GM19463 (cell line): ENCODE measurements around the gene BLVRB.
"Not testable (repeated sequence)": the region's sequence is repeated elsewhere in the genome, so short reads cannot be mapped to it uniquely, and the experiment has no call there.

Experiments
- ATAC-seq: cut with Tn5 transposase; IDR thresholded peaks from one replicate; pipeline ENCODE4 v1.9.1; 2021; ENCODE audit warnings: mild to moderate bottlenecking, moderate library complexity; ENCODE audit not compliant: unreplicated experiment

Gene BLVRB

DNA sequence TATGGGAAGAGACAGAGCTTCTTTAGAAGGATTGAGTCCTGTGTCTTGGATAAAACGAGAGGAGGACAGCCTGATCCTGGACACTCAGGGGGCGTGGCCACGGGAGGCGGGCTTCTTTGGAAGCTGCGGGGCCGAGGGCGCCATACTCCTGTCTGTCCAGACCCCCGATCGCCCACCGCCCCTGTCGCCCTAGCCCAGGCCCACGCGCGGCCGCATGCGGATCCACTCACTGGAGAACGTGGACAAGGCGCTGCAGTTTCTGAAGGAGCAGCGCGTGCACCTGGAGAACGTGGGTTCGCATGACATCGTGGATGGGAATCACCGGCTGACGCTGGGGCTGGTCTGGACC is 24.3 kb upstream of the BLVRB start:
- no peak for ATAC-seq

DNA sequence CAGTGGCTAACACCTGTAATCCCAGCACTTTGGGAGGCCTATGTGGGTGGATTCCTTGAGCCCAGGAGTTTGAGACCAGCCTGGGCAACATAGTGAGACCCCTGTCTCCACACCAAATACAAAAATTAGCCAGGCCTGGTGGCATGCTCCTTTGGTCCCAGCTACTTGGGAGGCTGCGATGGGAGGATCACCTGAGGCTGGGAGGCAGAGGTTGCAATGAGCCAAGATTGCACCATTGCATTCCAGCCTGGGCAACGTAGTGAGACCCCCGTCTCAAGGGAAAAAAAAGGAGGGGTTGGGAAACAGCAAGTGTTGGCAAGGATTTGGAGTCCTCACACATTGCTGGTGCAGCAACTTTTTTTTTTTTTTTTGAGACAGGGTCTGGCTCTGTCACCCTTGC is 20.5 kb upstream of the BLVRB start:
- no peak for ATAC-seq

DNA sequence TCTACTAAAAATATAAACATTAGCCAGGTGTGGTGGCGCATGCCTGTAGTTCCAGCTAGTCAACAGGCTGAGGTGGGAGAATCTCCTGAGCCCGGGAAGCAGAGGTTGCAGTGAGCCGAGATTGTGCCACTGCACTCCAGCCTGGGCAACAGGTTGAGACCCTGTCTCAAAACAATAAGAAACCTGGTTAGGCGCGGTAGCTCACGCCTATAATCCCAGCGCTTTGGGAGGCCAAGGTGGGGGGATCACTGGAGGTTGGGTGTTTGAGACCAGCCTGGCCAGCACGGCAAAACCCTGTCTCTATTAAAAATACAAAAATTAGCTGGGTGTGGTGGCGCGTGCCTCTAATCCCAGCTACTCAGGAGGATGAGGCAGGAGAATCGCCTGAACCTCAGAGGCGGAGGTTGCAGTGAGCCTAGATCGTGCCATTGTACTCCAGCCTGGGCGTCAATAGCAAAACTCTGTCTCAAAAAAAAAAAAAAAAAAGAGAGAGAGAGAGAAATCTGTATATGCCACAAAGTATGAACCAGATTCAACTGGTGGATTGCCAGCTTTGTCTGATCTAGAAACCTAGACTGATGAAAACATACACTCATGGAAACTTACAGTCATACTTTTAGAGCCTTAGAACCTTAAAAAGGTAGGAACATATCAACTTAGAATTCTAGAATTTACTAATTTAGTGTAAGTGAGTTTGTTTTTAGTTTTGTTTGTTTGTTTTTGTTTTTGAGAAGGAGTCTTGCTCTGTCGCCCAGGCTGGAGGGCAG is 10.5 kb upstream of the BLVRB start:
- ATAC-seq = not testable (repeated sequence)

DNA sequence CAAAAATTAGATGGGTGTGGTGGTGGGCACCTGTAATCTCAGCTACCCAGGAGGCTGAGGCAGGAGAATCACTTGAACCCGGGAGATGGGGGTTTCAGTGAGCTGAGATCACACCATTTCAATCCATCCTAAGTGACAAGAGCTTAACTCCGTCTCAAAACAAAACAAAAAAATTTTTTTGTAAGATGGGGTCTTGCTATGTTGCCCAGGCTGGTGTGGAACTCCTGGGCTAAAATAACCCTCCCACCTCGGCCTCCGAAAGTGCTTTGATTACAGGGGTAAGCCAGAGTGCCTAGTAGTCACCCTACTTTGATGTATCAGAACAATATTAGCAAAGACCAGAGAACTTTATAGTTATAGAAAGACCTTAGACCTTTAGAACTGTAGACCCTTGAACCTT is 9.2 kb upstream of the BLVRB start:
- ATAC-seq = no peak

DNA sequence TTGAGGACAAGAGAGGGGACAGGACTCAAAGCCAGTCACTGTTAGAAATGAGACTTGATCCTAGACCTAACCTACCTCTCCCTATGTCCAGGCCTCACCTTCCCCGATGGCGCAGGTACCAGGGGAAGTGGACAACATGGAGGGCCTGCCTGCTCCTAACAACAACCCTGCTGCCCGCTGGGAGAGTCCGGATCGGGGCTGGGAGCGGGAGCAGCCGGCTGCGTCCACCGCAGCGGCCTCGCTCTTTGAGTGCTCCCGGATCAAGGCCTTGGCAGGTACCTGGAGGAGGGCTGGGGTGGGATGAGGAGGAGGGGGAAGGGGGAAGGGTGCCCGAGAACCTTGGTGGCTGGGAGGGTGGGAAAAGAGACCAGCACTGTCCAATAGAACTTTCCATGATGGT is 7.0 kb upstream of the BLVRB start:
- ATAC-seq = no peak

DNA sequence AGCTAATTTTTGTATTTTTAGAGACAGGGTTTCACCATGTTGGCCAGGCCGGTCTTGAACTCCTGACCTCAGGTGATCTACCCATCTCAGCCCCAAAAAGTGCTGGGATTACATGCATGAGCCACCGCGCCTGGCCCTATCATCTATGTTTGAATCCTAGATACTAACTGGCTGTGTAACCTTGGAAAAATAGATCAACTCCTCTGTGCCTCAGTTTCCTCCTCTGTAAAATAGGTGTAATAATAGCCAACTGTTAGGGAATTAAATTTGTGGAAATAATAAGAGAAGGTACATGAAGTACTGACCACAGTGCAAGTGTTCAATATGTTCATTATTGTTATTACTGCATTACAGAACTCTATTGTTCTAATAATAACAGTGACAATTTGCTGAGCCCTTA is 5.6 kb upstream of the BLVRB start:
- no peak for ATAC-seq

DNA sequence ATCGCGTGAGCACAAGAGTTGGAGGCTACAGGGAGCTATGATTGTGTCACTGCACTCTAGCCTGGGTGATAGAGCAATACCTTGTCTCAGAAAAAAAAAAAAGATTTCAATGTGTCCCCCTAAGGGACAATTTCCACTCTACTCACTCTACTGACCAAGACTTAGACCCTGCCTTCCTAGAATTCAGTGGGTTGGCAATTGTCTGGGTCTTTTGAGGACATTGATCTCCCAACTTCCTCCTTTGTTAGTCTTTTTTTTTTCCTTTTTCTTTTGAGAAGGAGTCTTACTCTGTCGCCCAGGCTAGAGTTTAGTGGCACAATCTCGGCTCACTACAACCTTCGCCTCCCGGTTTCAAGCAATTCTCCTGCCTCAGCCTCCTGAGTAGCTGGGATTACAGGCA is 3.5 kb upstream of the BLVRB start:
- ATAC-seq = no peak

DNA sequence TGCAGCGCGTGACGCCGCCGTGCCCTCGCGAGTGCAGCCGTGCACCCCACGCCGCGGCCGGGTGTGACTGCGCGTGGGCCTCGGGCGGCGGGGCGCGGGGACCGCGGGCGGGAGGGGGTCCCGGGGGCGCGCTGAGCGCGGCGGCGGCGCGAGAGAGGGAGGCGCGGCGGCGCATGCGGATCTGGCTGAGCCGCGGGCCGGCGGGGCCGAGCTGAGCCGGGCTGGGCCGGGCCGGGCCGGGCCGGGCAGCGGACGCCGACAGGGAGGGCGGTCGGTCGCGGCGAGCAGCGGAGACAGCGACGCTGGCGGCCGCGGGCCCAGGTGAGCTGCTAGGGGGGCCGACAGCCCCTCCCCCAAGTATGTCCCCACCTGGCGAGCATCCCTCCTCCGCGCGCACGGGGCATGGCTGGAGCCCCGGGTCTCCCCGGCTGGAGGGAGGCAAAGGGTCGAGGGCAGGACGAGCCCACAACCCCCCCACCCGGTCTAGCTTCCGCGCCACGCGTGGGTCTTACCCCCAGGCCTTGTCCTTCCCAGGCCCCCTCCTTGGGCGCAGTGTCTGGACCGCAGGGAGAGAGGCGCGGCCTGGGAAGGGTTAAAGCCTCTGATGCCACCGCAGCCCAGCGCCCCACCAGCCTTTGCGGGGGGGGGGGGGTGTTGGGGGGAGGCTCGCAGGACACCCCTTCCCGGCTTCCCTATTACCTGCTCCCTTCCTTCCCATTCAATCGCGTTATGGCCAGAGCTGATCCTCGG is 1.6 kb upstream of the BLVRB start, which contains the start of gene SPTBN4:
Gene SPTBN4 (plus strand): TSS at position 17 of the 750 bp plus-strand sequence. CDS start 5,621 bp downstream, outside the sequence.
- ATAC-seq = no peak

DNA sequence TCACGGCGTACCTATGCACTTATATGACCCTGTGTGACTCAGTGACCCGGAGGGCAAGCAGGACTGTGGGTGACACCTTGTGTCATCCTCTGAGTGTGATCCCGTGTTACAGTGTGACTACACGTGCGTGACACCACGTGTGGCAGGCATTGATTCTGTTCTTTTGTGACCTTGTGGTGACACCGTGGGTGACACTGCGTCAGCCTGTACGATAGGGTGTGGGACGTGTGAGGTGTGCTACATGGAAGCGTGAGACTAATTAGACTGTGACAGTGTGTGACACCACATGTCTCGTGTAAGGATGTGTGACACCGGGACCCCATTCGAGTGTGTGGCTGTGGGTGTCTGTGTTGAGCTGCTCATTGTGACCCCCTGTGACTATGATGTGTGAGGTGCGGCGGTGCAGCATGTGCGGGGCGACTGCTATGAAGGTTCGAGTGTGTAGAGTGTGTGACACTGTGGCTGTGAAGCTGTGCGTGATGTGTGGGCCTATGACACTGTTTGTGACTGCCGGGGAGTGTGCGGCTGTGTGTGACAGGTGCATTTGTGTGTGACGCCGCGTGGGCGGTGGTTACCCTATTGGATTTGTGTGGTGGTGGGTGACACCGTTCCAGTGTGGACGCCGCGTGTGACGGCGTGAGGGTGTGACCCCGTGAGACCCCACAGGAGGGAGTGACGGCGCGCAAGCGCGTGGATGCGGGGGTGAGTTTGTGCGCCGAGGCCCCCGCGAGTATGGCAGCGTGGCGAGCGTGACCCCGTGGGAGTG is 857 bp upstream of the BLVRB start:
- ATAC-seq = peak; percentile 18

DNA sequence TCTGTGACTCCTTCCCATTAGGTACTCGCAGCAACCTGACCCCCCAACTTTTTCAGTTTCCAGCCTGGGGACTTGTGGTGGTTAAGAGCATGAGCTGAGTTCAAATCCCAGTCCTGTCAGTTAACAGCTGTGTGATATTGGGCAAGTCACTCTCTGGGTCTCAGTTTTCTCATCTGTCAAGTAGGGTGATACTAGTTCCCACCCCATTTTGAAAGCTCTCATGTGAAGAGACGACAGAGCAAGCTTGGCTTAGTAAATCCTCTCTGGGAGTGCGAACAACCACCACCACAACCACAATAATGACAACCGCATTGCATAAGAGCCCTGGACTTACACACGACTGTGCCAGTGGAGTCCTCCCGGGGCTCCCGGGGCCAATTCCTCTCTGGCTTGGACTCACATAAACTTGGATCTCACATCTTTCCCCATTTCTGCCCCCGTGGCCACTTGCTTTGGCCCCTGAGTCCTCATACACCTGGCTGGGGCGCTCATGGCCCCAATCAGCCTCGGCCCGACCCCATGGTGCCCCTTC is 454 bp downstream of the BLVRB start:
- no peak for ATAC-seq

DNA sequence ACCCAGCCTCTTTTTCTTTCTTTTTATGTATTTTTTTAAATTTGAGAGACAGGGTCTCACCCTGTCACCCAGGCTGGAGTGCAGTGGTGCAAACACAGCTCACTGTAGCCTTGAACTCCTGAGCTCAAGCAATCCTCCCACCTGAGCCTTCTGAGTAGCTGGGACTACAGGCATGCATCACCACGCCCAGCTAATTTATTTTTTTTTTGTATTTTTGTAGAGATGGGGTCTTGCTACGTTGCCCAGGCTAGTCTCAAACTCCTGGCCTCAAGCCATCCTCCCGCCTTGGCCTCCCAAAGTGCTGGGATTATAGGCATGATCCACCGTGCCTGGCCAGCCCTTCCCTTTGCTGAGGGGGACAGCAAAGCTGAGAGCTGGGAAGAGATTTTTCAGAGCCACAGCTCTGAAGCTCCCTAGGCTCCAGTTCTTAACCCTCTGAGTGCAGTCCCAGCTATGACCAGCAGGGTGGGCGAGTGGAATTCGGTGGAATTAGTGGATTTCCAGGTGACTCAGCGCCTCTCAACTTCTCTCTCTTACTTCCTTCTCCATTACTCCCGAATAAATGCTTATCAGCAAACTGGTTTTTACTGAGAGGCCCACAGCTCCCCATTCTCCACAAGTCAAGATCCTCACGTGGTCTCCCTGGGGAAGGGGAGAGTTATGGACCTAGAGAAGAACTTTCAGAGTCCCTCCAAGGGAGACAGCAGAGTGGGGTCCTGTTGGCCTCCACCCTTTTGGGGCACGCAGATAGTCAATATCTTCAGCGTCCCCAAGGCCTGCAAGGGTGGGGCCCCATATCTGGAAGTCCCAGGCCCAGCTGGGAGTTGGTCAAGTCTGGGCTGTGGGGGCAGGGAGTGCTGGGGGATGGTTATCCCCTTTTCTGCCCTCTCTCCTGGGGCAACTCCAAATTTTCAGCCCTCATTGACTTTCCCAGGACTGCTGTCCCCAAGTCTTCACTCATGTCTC is 1.2 kb downstream of the BLVRB start:
- no peak for ATAC-seq

DNA sequence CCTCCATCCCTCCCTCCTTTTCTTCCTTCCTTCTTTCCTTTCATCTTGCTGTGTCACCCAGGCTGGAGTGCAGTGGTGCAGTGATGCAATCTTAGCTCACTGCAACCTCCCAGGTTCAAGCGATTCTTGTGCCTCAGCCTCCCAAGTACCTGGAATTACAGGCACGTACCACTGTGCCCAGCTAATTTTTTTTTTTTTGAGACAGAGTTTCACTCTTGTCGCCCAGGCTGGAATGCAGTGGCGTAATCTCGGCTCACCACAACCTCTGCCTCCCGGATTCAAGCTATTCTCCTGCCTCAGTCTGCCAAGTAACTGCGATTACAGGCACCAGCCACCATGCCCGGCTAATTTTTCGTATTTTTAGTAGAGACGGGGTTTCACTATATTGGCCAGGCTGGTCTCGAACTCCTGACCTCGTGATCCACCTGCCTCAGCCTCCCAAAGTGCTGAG is 1.9 kb downstream of the BLVRB start:
- not testable (repeated sequence) for ATAC-seq

DNA sequence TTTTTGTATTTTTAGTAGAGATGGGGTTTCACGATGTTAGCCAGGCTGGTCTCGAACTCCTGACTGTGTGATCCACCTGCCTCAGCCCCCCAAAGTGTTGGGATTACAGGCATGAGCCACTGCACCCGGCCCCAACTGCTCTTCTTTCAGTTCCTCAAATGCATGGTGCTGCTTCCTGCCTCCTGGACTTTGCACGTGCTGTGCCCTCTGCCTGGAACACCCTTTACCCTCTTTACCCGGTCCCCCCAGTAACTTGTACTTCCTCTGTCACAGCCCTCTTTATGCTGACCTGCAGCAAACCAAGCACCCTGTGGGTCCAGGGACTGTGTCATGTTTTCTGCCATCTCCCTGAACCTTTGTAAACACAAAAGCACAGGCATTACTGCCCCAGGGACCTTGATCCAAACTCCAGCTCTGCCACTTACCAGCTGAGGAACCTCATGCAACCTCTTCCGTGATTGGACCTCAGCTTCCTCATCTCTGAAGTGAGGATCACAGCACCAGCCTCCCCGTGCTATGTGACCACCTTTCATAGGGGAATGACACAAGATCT is 3.8 kb downstream of the BLVRB start:
- no peak for ATAC-seq

DNA sequence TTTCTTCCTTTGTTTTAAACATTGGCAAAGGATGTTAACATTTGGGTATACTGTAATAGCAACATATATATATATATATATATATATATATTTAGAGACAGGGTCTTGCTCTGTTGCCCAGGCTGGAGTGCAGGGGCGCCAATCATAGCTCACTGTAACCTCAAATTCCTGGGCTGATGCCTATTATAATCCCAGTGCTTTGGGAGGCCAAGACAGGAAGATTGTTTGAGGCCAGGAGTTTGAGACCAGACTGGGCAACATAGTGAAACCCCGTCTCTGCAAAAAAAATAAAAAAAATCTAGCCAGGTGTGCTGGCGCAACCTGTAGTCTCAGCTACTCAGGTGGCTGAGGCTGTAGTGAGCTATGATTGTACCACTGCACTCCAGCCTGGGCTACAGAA is 5.4 kb downstream of the BLVRB start:
- ATAC-seq = no peak

DNA sequence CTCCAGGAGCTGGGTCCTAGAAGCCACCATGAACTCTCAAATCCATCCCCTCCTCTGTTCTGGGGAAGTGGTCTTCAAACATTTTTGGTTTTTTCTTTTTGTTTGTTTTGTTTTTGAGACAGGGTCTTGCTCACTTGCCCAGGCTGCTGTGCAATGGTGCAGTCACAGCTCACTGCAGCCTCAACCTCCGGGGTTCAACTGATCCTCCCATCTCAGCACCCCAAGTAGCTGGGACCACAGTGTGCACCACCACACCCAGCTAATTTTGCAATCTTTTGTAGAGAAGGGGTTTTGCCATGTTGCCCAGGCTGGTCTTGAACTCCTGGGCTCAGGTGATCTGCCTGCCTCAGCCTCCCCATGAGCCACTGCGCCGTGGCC is 7.0 kb downstream of the BLVRB start:
- no peak for ATAC-seq

DNA sequence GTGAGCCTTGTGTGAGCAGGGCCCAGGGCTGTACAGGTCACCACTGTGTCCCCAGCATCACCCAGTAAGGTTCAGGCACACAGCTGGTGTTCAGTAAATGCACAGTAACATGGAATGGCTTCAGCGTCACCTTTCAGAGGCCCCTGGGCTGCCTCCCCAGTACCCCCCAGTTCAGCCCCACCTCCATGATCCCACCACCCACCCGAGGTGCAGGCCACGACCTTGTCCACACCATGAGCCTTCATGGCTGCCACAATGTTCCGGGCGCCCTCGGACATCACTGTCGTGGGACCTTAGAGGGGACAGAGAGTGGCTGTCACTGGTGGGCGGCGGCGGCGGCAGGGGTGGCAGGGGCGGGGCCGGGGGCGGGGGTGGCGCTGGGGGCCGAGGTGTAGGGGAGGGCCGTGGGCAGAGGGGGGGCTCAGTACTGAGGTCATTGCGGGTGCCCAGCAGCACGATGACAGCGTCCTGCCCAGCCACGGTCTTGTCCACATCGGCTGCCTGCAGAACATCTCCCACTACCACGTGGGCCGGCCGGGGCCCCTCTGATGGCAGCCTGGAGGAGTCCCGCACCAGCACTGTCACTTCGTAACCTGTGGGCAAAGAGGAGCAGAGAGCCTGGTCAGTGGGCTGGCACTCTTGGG is 7.5 kb downstream of the BLVRB start:
- no peak for ATAC-seq

DNA sequence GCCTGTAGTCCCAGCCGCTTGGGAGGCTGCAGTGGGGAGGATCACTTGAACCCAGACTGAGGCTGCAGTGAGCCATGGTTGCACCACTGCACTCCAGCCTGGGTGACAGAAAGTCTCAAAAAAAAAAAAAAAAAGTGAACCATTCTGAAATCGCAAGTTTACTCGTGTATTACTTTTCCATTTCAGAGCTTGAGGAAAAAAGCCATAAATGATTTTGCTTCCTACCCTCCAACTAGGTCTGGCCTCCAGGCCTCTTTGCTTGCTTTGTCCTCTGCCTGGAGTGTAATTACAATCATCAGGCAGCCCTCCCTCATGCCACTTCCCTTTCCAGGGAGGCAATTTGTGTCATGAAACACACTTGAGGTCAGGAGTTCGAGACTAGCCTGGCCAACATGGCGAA is 8.5 kb downstream of the BLVRB start:
- no peak for ATAC-seq

DNA sequence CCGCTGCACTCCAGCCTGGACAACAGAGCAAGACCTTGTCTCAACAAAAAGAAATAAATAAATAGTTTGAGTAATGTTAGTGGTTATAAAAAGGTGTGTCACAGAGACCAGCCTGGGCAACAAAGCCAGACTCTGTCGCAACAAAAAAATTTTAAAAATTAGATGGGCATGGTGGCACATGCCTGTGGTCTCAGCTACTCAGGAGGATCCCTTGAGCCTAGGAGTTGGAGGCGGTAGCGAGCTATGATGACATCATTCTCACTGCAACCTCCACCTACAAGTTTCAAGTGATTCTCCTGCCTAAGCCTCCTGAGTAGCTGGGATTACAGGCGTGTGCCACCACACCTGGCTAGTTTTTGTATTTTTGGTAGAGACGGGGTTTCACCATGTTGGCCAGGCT is 11.6 kb downstream of the BLVRB start:
- ATAC-seq = not testable (repeated sequence)

DNA sequence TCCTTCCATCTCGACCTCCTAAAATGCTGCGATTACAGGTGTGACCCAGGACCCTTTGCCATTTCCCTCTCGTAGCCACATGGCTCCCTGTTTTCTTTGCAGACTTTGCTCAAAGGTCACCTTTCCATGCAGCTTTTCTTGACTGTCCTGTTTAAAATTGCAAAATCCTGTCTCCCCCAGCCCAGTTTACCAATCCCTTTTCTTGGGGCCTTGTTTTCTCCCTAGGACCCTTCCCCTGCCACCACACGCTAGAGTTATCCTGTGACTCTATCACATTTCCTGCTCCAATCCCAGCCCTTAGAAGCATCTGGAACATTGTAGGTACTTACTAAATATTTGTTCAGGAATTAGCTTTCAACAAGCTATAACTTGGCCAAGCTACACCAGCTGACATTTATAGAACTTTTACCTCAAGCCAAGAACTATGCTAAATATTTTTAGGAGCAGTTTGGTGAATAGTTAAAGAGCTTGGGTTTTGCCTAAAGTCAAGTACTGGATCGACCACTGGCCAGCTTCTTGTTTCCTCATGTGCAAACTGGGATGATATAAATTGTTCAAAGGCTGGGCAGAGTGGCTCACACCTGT is 12.3 kb downstream of the BLVRB start:
- ATAC-seq = no peak
